Activated effector memory CD4-positive, alpha-beta T cell treated with Interleukin-2 at 50 U/mL for 16 hours (primary cell): ENCODE measurements around the gene OASL.

Experiments used
- DNase-seq: peaks from one replicate; pipeline ENCODE4 v3.0.0-alpha.2; 2020

Gene OASL

GRCh38 chr12:120984351-120984898 lies 54.6 kb downstream of the OASL start:
- no peak for DNase-seq

- no peak for DNase-seq
Observed at GRCh38 chr12:120983759-120984158, 55.3 kb downstream of the OASL start.

GRCh38 chr12:120982659-120983058 lies 56.4 kb downstream of the OASL start:
- DNase-seq, result no peak

- DNase-seq, result no peak
Observed at GRCh38 chr12:120981407-120981941, 57.6 kb downstream of the OASL start.

GRCh38 chr12:120980800-120981368 lies 58.2 kb downstream of the OASL start:
- no peak for DNase-seq

- no peak for DNase-seq
Observed at GRCh38 chr12:120979862-120980696, 59.0 kb downstream of the OASL start.

- DNase-seq, result no peak
Observed at GRCh38 chr12:120979220-120979861, 59.7 kb downstream of the OASL start.

GRCh38 chr12:120978296-120979219 lies 60.5 kb downstream of the OASL start, which contains the start of gene HNF1A:
Gene HNF1A, plus strand, starts transcription at chr12:120978543. Its CDS starts 226 bp downstream, at chr12:120978769.
- no peak for DNase-seq

GRCh38 chr12:120977531-120978295 lies 61.3 kb downstream of the OASL start:
- DNase-seq, result no peak

GRCh38 chr12:120972870-120973543 lies 66.0 kb downstream of the OASL start:
- no peak for DNase-seq

GRCh38 chr12:120971299-120972180 lies 67.5 kb downstream of the OASL start:
- DNase-seq, result no peak

- no peak for DNase-seq
Observed at GRCh38 chr12:120970310-120970709, 68.7 kb downstream of the OASL start.
